Urinary bladder (tissue), 4 donors: Measurements from ENCODE around the gene SH3RF1. TPM values are rescaled to one million over a fixed set of nuclear protein-coding genes. Genes with fewer than 3 reads are reported as not detected.
"Not testable (repeated sequence)": the region's sequence is repeated elsewhere in the genome, so short reads cannot be mapped to it uniquely, and the experiment has no call there.

ENCODE experiments used
- DNase-seq: peaks from one replicate; pipeline ENCODE4 v3.0.0-alpha.2; 2015; ENCODE audit errors: extremely low spot score
- H3K27ac ChIP-seq: one replicate; pipeline ENCODE4 v1.5.1; 2013; ENCODE audit warnings: low read depth, mild to moderate bottlenecking, moderate library complexity
- H3K36me3 ChIP-seq: one replicate; pipeline ENCODE4 v1.6.1; 2013; ENCODE audit warnings: mild to moderate bottlenecking, moderate library complexity; ENCODE audit not compliant: insufficient read depth
- H3K4me1 ChIP-seq: one replicate; pipeline ENCODE4 v1.6.1; 2013; ENCODE audit warnings: mild to moderate bottlenecking, moderate library complexity; ENCODE audit not compliant: insufficient read depth
- H3K4me3 ChIP-seq: one replicate; pipeline ENCODE4 v1.5.1; 2013; ENCODE audit warnings: low read depth, low read length
- WGBS: extraction: QIAGEN DNeasy Blood & Tissue Kit; methylation state at CpG from one replicate; pipeline ENCODE4 v1.1.7; 2013; 5-methylcytosine and 5-hydroxymethylcytosine counted together
- polyA plus RNA-seq: library from polyadenylated mRNA; stranded (reverse); fragments of 200-250 nt; gene quantifications from one replicate; pipeline ENCODE4 v1.2.3, GENCODE V29; 2013
- total RNA-seq: library from RNA; depleted of rRNA; stranded (reverse); fragments of >200 nt; gene quantifications from one replicate; pipeline ENCODE4 v1.2.3, GENCODE V29; 2014
- donor health status: healthy with polysubstance abuse.
- donor health status: healthy.

Gene SH3RF1
- total and polyA plus RNA-seq, 2 donors: 7.7 to 11.1 TPM

DNA sequence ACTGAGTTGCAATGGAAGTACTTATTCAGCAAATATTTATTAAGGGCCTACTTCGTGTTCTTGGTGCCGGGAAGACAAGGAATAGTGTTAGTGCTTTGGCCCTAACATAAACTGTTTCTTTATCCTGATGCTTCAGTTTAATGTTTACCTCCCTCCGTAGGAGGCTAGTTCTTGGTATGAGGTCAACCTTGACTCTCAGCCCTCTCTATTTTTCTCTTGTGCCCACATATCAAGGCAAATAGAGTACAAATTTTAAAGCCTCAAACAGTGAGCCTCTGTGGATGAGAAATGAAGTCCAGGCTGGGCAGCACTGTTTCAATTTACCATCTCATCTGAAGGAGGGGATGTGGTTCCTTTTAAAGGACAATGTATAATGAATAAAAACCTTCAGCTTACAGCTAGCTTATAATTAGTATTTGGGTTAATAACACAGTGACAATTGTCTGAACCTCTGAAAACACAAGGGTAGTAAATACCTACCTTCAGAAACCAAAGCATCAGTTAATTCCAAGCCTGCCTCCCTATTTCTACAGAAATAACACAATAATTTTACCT is 68.5 kb downstream of the SH3RF1 start:
- H3K4me1 ChIP-seq: no peaks in the 10 kb centered on the region
- H3K4me3 ChIP-seq: no peak overlapping the region
- WGBS: 56% methylated on average over 3 of the region's 3 CpGs
- DNase-seq: no peak
- H3K27ac ChIP-seq: peak overlapping the region; percentile 27
- H3K36me3 ChIP-seq: no peaks in the 10 kb centered on the region

DNA sequence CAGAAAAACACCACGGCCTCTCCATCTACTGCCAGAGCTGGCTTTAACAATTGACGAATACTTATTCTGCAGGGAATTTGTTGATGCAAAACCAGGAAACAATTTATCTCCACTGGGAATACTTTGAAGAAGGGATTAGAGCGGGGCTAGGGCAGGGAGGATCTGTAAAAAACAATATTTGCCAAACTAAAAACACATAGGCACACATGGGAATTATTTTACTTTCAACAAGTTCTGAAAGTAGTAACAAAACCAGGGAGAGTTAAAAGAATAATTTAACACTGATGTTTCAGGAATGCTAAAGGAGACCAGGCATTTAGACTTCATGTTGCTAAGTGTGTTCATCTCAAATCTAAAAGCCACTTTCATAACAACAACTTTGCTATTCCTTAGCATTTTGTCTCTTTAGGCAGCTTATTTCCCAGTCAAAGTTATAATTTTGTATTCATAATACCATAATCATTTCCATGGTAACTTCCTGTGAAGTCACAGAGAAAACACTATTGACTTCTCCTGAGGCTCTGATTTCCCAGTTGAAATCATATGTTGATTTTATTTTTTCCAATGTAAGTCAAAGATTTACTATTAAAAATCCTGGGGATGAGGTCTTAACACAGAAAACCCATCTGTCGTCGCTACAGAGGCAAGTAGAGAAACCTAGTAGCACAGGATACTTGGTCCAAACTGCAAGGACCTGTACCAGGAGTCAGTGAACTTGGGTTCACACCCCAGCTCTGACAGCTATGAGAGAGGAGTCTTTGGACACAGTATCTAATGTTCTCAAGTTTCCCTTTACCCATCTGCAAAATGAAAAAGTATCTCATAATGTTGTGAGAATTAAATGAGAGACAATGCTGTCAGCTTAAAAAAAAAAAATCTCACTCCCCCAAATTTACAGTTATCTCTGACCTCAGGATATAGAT is 69.3 kb downstream of the SH3RF1 start:
- no peak for DNase-seq
- Histone ChIP-seq H3K27ac (peak overlapping the region; percentile 27), H3K4me3 (no peak overlapping the region), H3K36me3 (no peaks in the 10 kb centered on the region), H3K4me1 (no peaks in the 10 kb centered on the region)
- 53% methylated on average over 5 of the region's 5 CpGs for WGBS

DNA sequence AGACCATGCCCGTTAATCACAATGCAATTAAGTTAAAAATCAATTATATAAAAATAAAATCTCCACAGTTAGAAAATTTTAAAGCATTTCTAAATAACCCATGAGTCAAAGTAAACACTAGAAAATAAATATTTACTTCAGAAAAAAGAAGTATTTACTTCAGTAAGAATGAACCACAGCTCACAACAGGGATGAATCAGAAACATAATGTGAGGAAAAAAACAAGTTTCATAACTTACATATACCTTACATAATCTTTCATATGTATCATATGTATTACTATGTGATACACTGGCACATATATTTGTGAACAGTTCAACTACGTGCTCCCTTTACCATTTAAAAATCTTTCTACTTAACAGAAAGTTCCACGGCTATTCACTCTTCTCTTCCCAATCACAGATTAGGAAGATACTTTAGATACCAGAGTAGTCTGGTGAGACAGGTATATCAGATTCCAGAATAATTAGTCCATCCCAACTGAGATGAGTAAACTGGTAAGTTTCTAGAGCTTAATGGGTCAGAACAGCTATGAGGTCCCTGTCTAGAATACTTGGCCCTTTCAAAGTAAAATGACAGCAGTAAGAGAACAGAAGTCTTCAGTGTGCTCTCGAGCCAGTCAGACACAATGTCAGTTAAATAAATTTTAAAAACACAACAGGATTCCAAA is 70.3 kb downstream of the SH3RF1 start:
- no peaks in the 10 kb centered on the region for H3K36me3 ChIP-seq
- DNase-seq: no peak
- no peak overlapping the region for H3K4me3 ChIP-seq
- 79% methylated on average over 4 of the region's 4 CpGs for WGBS
- H3K4me1 ChIP-seq: no peaks in the 10 kb centered on the region
- H3K27ac ChIP-seq: no peak overlapping the region

DNA sequence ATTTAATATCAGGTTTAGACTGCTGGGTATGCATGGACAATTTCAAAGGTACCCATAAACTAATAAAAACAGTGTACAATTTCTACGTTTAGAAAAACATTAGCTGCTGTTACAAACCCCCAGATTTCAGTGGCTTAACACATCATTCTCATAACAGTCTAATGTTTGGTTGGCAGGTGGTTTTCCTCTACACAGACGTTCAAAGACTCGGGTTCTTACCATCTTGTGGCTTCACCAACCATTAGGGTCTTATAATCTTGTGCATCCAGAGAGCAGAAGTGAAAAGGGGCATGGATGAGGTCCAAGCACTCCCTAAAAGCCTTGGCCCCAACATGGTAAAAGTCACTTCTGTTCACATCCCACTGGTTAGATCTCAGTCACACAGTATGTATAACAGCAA is 71.6 kb downstream of the SH3RF1 start:
- Histone ChIP-seq H3K27ac (no peak overlapping the region), H3K4me1 (no peaks in the 10 kb centered on the region), H3K4me3 (no peak overlapping the region), H3K36me3 (no peaks in the 10 kb centered on the region)
- no peak for DNase-seq
- 75% methylated on average over 3 of the region's 3 CpGs for WGBS

DNA sequence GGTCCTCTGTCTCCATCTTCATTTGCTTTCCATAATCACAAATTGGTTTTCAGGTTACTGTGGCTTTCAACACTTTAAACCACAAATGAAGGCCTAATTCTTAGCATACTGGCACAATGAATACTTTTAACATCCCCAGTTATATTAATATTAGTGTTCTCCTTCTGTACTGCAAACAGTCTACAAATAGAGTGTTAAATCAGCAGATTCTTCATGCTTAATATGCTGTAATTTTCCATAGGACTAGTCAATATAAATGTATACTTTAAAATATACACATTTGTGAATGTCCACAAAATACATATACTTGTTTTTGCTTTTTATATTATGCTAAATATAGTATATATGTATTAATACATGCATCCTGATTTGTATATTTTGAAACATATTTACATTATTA is 72.6 kb downstream of the SH3RF1 start:
- no peaks in the 10 kb centered on the region for H3K36me3 ChIP-seq
- H3K27ac ChIP-seq: no peak overlapping the region
- no peak overlapping the region for H3K4me3 ChIP-seq
- DNase-seq: no peak
- no peaks in the 10 kb centered on the region for H3K4me1 ChIP-seq

DNA sequence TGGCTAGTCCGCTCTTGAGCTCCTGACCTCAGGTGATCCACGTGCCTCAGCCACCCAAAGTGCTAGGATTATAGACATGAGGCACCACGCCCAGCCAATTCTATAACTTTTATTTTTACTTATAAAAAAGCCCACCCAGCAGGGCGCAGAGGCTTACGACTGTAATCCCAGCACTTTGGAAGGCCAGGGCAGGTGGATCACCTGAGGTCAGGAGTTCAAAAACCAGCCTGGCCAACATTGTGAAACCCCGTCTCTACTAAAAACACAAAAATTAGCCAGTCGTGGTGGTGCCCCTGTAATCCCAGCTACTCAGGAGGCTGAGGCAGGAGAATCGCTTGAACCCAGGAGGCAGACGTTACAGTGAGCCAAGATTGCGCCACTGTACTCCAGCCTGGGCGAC is 73.5 kb downstream of the SH3RF1 start:
- H3K4me1 ChIP-seq, H3K4me3 ChIP-seq, DNase-seq, H3K27ac ChIP-seq, H3K36me3 ChIP-seq: not testable (repeated sequence)
- WGBS: 95% methylated on average over 11 of the region's 11 CpGs

GRCh38 chr4:169195032-169195431 is 75.7 kb downstream of the SH3RF1 start:
- H3K4me3 ChIP-seq: no peak overlapping the region
- H3K4me1 ChIP-seq: no peaks in the 10 kb centered on the region
- no peak overlapping the region for H3K27ac ChIP-seq
- DNase-seq: no peak
- no peaks in the 10 kb centered on the region for H3K36me3 ChIP-seq

GRCh38 chr4:169189968-169190367 is 80.8 kb downstream of the SH3RF1 start:
- not testable (repeated sequence) for H3K4me1 ChIP-seq, H3K4me3 ChIP-seq, DNase-seq, H3K36me3 ChIP-seq, H3K27ac ChIP-seq
- 82% methylated on average over 2 of the region's 2 CpGs for WGBS

GRCh38 chr4:169189372-169189771 is 81.4 kb downstream of the SH3RF1 start:
- H3K4me1 ChIP-seq: no peaks in the 10 kb centered on the region
- 96% methylated on average over 4 of the region's 4 CpGs for WGBS
- H3K4me3 ChIP-seq: no peak overlapping the region
- no peak overlapping the region for H3K27ac ChIP-seq
- no peak for DNase-seq
- no peaks in the 10 kb centered on the region for H3K36me3 ChIP-seq

- Histone ChIP-seq H3K27ac (no peak overlapping the region), H3K4me3 (no peak overlapping the region), H3K36me3 (no peaks in the 10 kb centered on the region), H3K4me1 (no peaks in the 10 kb centered on the region)
- 89% methylated on average over 3 of the region's 3 CpGs for WGBS
- no peak for DNase-seq
Measured at GRCh38 chr4:169188204-169188603, 82.6 kb downstream of the SH3RF1 start.

DNA sequence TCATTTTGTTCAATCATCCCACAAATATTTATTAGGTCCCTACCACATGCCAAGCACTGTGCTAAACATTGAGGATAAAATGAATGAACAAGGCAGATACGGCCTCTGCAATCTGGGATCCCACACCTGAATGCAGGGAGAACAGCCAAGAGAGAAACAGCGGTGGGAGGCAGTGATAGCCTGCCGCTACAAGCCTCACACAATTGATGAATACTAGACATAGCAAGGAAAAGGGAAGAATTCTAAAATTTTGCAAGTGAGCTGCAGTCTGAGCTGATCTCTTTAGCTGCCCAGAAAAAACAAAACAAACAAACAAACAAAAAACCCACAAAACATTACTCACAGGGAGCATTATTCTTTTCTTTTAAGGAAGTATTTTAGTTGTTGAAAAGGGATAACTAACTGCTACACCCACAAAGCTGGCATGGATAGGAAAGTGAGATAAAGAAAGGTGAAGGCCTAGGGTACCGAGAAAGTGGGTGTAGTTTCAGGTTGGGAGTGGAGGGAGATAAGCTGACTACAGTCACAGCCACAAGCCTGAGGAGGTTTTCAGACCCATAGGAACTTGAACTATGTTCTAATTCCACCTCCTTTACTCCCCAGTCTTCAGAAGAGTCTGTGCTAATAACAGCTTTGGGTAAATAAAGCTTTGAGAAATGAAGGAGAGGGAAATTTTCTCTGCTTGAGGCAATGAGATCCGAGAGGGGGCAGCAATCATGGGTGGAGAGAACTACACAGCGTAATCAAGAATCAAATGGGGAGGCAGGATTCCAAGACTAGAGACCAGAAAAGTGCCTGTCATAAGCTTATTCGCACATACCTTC is 85.4 kb downstream of the SH3RF1 start:
- DNase-seq: no peak
- WGBS: 83% methylated on average over 7 of the region's 7 CpGs
- Histone ChIP-seq H3K36me3 (no peaks in the 10 kb centered on the region), H3K4me1 (no peaks in the 10 kb centered on the region), H3K4me3 (no peak overlapping the region), H3K27ac (peak overlapping the region; percentile 16)

- H3K36me3 ChIP-seq: no peaks in the 10 kb centered on the region
- H3K4me3 ChIP-seq: no peak overlapping the region
- DNase-seq: no peak
- WGBS: 55% methylated on average over 3 of the region's 3 CpGs
- no peak overlapping the region for H3K27ac ChIP-seq
- no peaks in the 10 kb centered on the region for H3K4me1 ChIP-seq
Measured at GRCh38 chr4:169184686-169185085, 86.1 kb downstream of the SH3RF1 start.

DNA sequence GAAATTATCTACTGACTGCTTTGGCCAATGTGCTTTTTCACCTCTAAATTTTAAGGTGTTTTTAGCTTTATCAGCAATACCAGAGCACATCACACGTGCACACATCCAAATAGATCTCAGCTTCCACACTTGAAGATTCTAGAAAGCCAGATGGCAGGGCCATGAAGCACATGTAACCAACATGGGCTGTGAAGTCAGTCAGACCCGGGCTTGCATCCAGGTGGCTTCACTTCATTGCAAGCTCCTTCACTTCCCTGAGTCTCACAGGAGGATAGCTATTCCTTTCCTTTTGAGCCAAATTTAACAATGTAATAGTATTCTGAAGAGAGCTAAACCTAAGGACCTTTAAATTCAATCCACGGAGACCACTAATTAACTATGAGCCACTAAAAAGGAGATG is 86.5 kb downstream of the SH3RF1 start:
- no peak for DNase-seq
- 66% methylated on average over 3 of the region's 3 CpGs for WGBS
- Histone ChIP-seq H3K4me3 (no peak overlapping the region), H3K4me1 (no peaks in the 10 kb centered on the region), H3K27ac (no peak overlapping the region), H3K36me3 (no peaks in the 10 kb centered on the region)
